Measurements from ENCODE around the gene ZSCAN21. TPM values are rescaled to one million over a fixed set of nuclear protein-coding genes. Genes with fewer than 3 reads are reported as not detected.

Gene ZSCAN21
- total and polyA plus RNA-seq, 4 donors: 10.3 to 27.7 (median 19.2) TPM

- no peaks in the 10 kb centered on the region for H3K9me3 ChIP-seq (ENCODE audit: control insufficient read depth, insufficient read depth, low read length)
- WGBS (ENCODE audit: insufficient coverage): 48% methylated on average over 16 of the region's 19 CpGs
- DNase-seq (ENCODE audit: low read depth in 4 of 6, low spot score in 6 of 6): no peak
- H3K36me3 ChIP-seq (ENCODE audit: control insufficient read depth, insufficient read depth, low read length): peaks cover 53% of the 10 kb centered on the region
- H3K27ac ChIP-seq (ENCODE audit: low read depth, low read length): no peak overlapping the region
- H3K27me3 ChIP-seq (ENCODE audit: control insufficient read depth, insufficient read depth, low read length): no peaks in the 10 kb centered on the region
- peaks cover 20% of the 10 kb centered on the region for H3K4me1 ChIP-seq (ENCODE audit: control insufficient read depth, insufficient read depth, low read length)
- no peak overlapping the region for H3K4me3 ChIP-seq (ENCODE audit: low read depth, low read length)
These were observed 42.0 kb downstream of the ZSCAN21 start for GRCh38 chr7:100091411-100092181.

GRCh38 chr7:100093054-100093453, 43.5 kb downstream of the ZSCAN21 start:
- Histone ChIP-seq H3K4me3 (ENCODE audit: low read depth, low read length) (no peak overlapping the region), H3K9me3 (ENCODE audit: control insufficient read depth, insufficient read depth, low read length) (no peaks in the 10 kb centered on the region), H3K27me3 (ENCODE audit: control insufficient read depth, insufficient read depth, low read length) (no peaks in the 10 kb centered on the region), H3K36me3 (ENCODE audit: control insufficient read depth, insufficient read depth, low read length) (peaks cover 67% of the 10 kb centered on the region), H3K27ac (ENCODE audit: low read depth, low read length) (no peak overlapping the region), H3K4me1 (ENCODE audit: control insufficient read depth, insufficient read depth, low read length) (peaks cover 18% of the 10 kb centered on the region)
- 43% methylated on average over 4 of the region's 8 CpGs for WGBS (ENCODE audit: insufficient coverage)
- no peak for DNase-seq (ENCODE audit: low read depth in 4 of 6, low spot score in 6 of 6)

- Histone ChIP-seq H3K4me1 (ENCODE audit: control insufficient read depth, insufficient read depth, low read length) (peaks cover 17% of the 10 kb centered on the region), H3K27me3 (ENCODE audit: control insufficient read depth, insufficient read depth, low read length) (no peaks in the 10 kb centered on the region), H3K27ac (ENCODE audit: low read depth, low read length) (no peak overlapping the region), H3K36me3 (ENCODE audit: control insufficient read depth, insufficient read depth, low read length) (peaks cover 72% of the 10 kb centered on the region), H3K4me3 (ENCODE audit: low read depth, low read length) (no peak overlapping the region), H3K9me3 (ENCODE audit: control insufficient read depth, insufficient read depth, low read length) (no peaks in the 10 kb centered on the region)
- DNase-seq (ENCODE audit: low read depth in 4 of 6, low spot score in 6 of 6): peak in 1 of 6 donors; percentile 27
- 55% methylated on average over 8 of the region's 13 CpGs for WGBS (ENCODE audit: insufficient coverage)
These were observed 43.9 kb downstream of the ZSCAN21 start for GRCh38 chr7:100093498-100093897.

- Histone ChIP-seq H3K27ac (ENCODE audit: low read depth, low read length) (no peak overlapping the region), H3K9me3 (ENCODE audit: control insufficient read depth, insufficient read depth, low read length) (no peaks in the 10 kb centered on the region), H3K4me1 (ENCODE audit: control insufficient read depth, insufficient read depth, low read length) (peaks cover 18% of the 10 kb centered on the region), H3K27me3 (ENCODE audit: control insufficient read depth, insufficient read depth, low read length) (no peaks in the 10 kb centered on the region), H3K36me3 (ENCODE audit: control insufficient read depth, insufficient read depth, low read length) (peaks cover 75% of the 10 kb centered on the region), H3K4me3 (ENCODE audit: low read depth, low read length) (no peak overlapping the region)
- DNase-seq (ENCODE audit: low read depth in 4 of 6, low spot score in 6 of 6): no peak
- WGBS (ENCODE audit: insufficient coverage): 79% methylated on average over 11 of the region's 16 CpGs
These were observed 44.4 kb downstream of the ZSCAN21 start for GRCh38 chr7:100093925-100094486.

- Histone ChIP-seq H3K27me3 (ENCODE audit: control insufficient read depth, insufficient read depth, low read length) (no peaks in the 10 kb centered on the region), H3K27ac (ENCODE audit: low read depth, low read length) (no peak overlapping the region), H3K4me1 (ENCODE audit: control insufficient read depth, insufficient read depth, low read length) (peaks cover 22% of the 10 kb centered on the region), H3K36me3 (ENCODE audit: control insufficient read depth, insufficient read depth, low read length) (peaks cover 82% of the 10 kb centered on the region), H3K4me3 (ENCODE audit: low read depth, low read length) (no peak overlapping the region), H3K9me3 (ENCODE audit: control insufficient read depth, insufficient read depth, low read length) (no peaks in the 10 kb centered on the region)
- WGBS (ENCODE audit: insufficient coverage): 89% methylated on average over 3 of the region's 9 CpGs
- no peak for DNase-seq (ENCODE audit: low read depth in 4 of 6, low spot score in 6 of 6)
These were observed 45.7 kb downstream of the ZSCAN21 start for GRCh38 chr7:100095289-100095688.

- Histone ChIP-seq H3K4me3 (ENCODE audit: low read depth, low read length) (no peak overlapping the region), H3K27me3 (ENCODE audit: control insufficient read depth, insufficient read depth, low read length) (no peaks in the 10 kb centered on the region), H3K9me3 (ENCODE audit: control insufficient read depth, insufficient read depth, low read length) (no peaks in the 10 kb centered on the region), H3K27ac (ENCODE audit: low read depth, low read length) (no peak overlapping the region), H3K4me1 (ENCODE audit: control insufficient read depth, insufficient read depth, low read length) (peaks cover 22% of the 10 kb centered on the region), H3K36me3 (ENCODE audit: control insufficient read depth, insufficient read depth, low read length) (peaks cover 81% of the 10 kb centered on the region)
- DNase-seq (ENCODE audit: low read depth in 4 of 6, low spot score in 6 of 6): no peak
- 94% methylated on average over 13 of the region's 17 CpGs for WGBS (ENCODE audit: insufficient coverage)
These were observed 46.1 kb downstream of the ZSCAN21 start for GRCh38 chr7:100095704-100096103.

- no peak overlapping the region for H3K4me3 ChIP-seq (ENCODE audit: low read depth, low read length)
- no peaks in the 10 kb centered on the region for H3K9me3 ChIP-seq (ENCODE audit: control insufficient read depth, insufficient read depth, low read length)
- H3K36me3 ChIP-seq (ENCODE audit: control insufficient read depth, insufficient read depth, low read length): peaks cover 63% of the 10 kb centered on the region
- no peak for DNase-seq (ENCODE audit: low read depth in 4 of 6, low spot score in 6 of 6)
- WGBS (ENCODE audit: insufficient coverage): 90% methylated on average over 9 of the region's 10 CpGs
- no peak overlapping the region for H3K27ac ChIP-seq (ENCODE audit: low read depth, low read length)
- H3K27me3 ChIP-seq (ENCODE audit: control insufficient read depth, insufficient read depth, low read length): no peaks in the 10 kb centered on the region
- H3K4me1 ChIP-seq (ENCODE audit: control insufficient read depth, insufficient read depth, low read length): peaks cover 34% of the 10 kb centered on the region
These were observed 49.3 kb downstream of the ZSCAN21 start for GRCh38 chr7:100098913-100099312.

- H3K4me3 ChIP-seq (ENCODE audit: low read depth, low read length): peak overlapping the region; percentile 79
- 75% methylated on average over 12 of the region's 12 CpGs for WGBS (ENCODE audit: insufficient coverage)
- H3K27me3 ChIP-seq (ENCODE audit: control insufficient read depth, insufficient read depth, low read length): no peaks in the 10 kb centered on the region
- H3K27ac ChIP-seq (ENCODE audit: low read depth, low read length): no peak overlapping the region
- H3K9me3 ChIP-seq (ENCODE audit: control insufficient read depth, insufficient read depth, low read length): no peaks in the 10 kb centered on the region
- H3K4me1 ChIP-seq (ENCODE audit: control insufficient read depth, insufficient read depth, low read length): peaks cover 32% of the 10 kb centered on the region
- DNase-seq (ENCODE audit: low read depth in 4 of 6, low spot score in 6 of 6): no peak
- H3K36me3 ChIP-seq (ENCODE audit: control insufficient read depth, insufficient read depth, low read length): peaks cover 65% of the 10 kb centered on the region
These were observed 49.9 kb downstream of the ZSCAN21 start for GRCh38 chr7:100099452-100099851.

GRCh38 chr7:100100420-100101015, 50.9 kb downstream of the ZSCAN21 start:
- 0% methylated on average over 61 of the region's 61 CpGs for WGBS (ENCODE audit: insufficient coverage)

More at GRCh38 chr7:100100420-100101015, 50.9 kb downstream of the ZSCAN21 start:
- Histone ChIP-seq H3K4me1 (ENCODE audit: control insufficient read depth, insufficient read depth, low read length) (peaks cover 32% of the 10 kb centered on the region), H3K9me3 (ENCODE audit: control insufficient read depth, insufficient read depth, low read length) (no peaks in the 10 kb centered on the region), H3K27me3 (ENCODE audit: control insufficient read depth, insufficient read depth, low read length) (no peaks in the 10 kb centered on the region), H3K36me3 (ENCODE audit: control insufficient read depth, insufficient read depth, low read length) (peaks cover 67% of the 10 kb centered on the region), H3K4me3 (ENCODE audit: low read depth, low read length) (peak overlapping the region; percentile 79), H3K27ac (ENCODE audit: low read depth, low read length) (peak overlapping the region; percentile 94)
- DNase-seq (ENCODE audit: low read depth in 4 of 6, low spot score in 6 of 6): peak; percentile 87 to 98 (median 90)

Measured in spinal cord (tissue), 10 donors.